GM18868 (cell line): ENCODE measurements around the gene MRPL36.
"Not testable (repeated sequence)": the region's sequence is repeated elsewhere in the genome, so short reads cannot be mapped to it uniquely, and the experiment has no call there.

Experiments used
- ATAC-seq: cut with Tn5 transposase; IDR thresholded peaks from one replicate; pipeline ENCODE4 v1.9.1; 2021; ENCODE audit warnings: mild to moderate bottlenecking, moderate library complexity; ENCODE audit not compliant: unreplicated experiment

Gene MRPL36

GRCh38 chr5:1797103-1797800 is 2.4 kb downstream of the MRPL36 start:
- ATAC-seq: no peak

DNA sequence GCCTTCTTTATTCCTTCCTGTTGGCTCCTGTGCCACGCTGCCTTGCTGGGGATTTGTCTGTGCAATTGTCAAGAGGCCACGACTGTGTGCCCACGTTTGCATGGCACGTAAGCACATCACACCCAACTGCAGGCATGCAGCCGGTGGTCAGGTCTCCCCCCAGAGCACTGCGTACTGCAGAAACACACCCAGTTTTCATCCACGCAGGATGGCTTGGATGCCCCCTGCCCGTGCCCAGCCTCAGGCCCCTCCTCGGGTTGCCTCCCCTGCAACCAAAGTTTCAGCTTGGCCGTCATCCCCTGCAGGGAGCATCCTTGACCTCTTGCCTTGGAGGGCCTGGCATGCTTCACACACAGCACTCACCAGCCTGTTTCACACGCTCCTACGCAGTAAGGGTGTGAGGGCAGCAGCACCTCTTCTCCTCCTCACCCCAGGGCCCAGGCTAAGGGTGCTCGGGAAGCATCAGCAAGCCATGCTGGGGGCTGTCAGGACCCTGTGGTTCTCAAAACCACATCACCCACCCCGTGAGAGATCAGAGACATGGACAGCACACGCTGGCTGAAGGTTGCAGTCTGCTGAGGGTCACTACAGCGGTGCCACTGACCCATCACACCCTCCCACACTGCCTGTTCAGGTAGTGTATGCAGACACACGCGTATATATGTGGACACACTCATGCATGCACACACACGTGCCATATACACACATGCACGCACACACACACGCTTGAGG is 3.1 kb downstream of the MRPL36 start:
- no peak for ATAC-seq

DNA sequence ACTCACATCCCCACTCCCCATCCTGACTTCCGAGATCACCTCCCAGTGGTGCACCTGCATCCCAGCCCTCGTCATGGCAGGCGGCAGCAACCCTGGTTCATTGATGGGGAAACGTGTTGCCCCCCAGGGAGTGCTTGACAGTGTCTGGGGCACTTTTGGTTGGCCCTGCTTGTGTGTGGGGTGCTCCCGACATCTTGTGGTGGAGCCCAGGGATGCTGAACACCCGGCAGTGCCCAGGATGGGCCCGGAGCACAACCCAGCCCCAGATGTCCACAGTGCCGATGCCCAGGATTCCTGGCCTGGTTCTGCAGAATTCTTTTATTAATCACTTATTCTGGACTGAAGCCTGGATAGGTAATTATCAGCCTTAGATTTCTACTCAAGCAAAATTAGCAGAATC is 3.7 kb downstream of the MRPL36 start:
- no peak for ATAC-seq

DNA sequence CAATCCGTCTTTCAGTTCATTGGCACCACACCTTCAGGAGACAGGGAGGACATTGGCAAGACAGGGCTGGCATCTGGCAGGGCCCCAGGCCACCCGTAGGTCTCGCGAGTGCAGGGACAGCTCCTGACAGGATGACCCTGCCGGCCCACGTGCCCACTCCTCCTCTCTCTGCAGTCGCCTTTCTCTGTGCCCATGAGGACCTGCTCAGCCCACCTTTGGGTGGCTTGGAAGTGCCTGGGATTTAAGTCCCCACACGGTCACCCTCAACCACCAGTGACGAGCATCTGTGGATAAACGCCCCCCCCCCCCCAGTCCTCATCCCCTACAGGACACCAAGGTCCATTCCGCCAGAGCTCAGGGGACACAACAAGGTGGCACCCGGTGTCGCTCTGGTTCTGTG is 4.1 kb downstream of the MRPL36 start:
- ATAC-seq: no peak

DNA sequence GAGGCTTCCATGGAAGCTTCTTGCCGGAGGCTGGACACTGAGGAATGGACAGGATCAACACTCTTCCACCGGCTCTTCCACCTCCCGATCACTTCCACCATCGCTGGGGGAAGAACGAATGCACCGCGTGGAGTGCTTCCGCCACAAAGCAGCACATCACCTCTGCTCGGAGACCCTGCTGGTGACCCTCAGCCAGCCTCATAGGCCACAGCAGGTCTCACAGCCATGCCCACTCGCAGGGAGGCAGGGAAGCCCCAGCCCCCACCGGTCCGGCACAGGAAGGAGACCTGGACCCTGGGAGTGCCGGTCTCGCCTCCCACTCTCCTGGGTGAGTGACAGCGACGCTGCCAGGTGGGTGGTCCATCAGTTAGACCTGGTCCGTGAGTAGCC is 4.7 kb downstream of the MRPL36 start:
- ATAC-seq: no peak

- no peak for ATAC-seq
These were observed 5.4 kb downstream of the MRPL36 start for GRCh38 chr5:1793966-1794900.

GRCh38 chr5:1793301-1793740 is 6.3 kb downstream of the MRPL36 start:
- ATAC-seq: no peak

- ATAC-seq: peak; percentile 99
These were observed 6.8 kb downstream of the MRPL36 start for GRCh38 chr5:1792842-1793266.

DNA sequence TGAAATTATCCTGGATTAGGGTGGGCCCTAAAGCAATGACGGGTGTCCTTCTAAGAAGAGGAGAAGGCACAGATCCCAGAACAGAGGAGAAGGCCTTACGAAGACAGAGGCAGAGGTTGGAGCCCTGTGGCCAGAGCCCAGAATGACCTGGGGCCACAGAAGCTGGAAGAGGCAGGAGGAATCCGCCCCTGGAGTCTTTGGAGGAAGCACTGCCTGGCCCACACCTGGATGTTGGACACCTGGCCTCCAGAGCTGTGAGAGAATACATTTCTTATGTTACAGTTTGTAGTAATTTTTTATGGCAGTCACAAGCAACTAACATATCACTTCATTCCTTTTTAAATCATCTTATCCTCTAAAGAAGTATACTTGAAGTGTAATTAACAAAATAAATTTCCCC is 8.5 kb downstream of the MRPL36 start:
- no peak for ATAC-seq

GRCh38 chr5:1789834-1790471 is 9.7 kb downstream of the MRPL36 start:
- no peak for ATAC-seq

DNA sequence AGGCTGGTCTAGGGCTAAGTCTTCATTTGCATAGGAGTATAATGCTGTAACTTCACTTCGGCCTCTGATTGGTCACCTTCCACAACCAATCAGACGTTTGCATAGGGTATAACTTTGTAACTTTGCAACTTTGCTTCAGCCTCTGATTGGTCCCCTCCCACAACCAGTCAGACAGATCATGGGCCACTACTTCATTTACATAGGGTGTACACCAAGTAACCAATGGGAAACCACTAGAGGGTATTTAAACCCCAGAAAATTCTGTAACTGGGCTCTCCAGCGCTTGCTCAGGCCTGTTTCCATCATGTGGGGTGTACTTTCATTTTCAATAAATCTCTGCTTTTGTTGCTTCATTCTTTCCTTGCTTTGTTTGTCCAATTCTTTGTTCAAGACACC is 10.2 kb downstream of the MRPL36 start:
- not testable (repeated sequence) for ATAC-seq

GRCh38 chr5:1788828-1789227 is 10.8 kb downstream of the MRPL36 start:
- no peak for ATAC-seq

DNA sequence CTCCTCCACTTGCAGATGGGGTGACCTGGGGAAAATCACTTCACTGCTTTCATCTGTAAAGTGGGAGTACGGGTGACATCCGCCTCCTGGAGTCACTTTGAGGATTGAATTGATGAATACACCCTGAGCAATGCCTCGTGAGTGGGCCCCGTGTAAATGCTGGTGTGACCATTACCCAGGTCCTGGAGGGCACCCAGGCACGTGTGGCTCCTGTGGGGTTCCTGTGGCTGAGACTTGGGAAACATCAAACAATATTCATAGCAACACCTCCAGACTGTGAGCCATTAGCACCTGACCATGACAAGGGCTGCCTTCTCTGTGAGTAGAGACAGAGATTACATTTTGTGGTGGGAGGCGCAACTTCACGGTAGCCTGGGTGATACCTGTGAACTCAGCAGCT is 11.4 kb downstream of the MRPL36 start:
- ATAC-seq: no peak

- no peak for ATAC-seq
These were observed 12.1 kb downstream of the MRPL36 start for GRCh38 chr5:1787472-1788047.

DNA sequence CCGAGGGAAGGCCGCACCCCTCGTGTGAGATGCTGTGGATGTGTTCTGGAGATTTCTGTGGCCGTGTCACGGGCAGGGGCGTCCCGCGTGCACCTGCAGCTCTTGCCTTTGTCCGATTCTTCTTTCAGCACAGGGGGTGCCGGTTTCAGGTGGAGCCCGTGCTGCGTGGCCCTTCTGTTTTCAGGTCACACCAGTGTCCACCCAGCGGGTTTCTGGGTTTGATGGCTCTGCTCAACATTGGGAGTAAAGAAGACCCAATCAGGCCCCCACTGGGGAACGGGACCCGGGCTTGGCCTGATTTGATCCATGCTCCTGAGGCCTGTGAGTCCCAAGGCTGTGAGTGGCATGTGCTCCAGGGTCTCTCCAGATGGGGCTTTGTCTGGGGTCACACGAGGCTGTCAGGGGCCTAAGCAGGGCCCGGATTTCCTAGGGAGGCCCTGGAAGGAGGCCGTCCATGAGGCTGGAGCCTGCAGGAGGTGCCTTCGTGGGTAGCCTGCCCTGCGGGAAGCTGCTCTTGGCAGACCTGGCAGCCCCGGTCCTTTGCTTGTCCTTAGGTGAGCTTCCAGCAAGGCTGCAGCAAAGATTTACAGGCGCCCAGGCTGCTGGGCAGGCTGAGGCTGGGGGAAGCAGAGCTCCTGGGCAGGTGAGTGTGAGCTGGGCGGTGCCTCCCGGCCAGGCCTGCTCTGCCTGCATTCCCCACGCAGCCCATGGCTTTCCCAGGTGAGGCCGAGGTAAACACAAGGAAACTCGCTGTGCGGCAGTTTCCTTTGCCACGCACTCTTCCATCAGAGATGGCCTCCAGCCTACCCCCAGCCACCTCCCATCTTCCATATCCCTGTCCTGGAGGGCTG is 12.8 kb downstream of the MRPL36 start:
- no peak for ATAC-seq

DNA sequence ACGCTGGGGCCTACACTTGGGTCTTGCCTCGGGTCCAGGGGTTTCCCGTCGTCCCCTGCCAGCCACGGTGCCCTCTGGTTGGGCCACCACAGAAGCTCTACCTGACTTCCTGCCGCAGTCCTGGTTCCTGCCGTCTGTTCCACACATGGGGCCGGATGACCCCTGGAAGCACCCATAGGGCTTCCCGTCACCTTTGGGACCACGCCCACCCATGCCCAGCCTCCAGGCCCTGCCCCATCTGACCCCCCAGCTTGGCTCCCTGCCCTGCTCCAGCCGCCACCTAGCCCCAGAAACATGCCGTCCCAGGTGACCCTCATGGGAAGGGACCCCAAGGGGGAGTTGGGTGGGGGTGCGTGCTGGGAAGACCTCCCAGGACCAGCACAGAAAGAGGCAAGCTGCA is 13.7 kb downstream of the MRPL36 start:
- no peak for ATAC-seq

DNA sequence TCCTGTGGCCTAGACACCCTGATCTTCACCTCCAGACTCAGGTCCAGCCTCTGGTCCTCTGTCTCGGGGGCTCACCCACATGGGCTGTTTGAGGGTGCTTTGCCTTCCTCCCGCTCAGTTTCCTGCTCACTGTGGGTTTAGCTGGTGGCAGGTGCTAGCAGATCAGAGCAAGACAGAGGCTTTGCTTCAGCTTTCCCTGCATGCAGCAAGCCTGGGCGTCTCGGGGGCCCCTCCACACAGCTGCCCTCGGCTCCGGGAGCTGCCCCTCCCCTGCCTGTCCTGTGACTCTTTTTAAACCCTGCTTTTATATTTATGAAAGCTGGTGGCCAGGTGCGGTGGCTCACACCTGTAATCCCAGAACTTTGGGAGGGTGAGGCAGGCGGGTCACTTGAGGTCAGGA is 14.6 kb downstream of the MRPL36 start:
- ATAC-seq: no peak

- ATAC-seq: no peak
These were observed 15.2 kb downstream of the MRPL36 start for GRCh38 chr5:1784197-1785050.

DNA sequence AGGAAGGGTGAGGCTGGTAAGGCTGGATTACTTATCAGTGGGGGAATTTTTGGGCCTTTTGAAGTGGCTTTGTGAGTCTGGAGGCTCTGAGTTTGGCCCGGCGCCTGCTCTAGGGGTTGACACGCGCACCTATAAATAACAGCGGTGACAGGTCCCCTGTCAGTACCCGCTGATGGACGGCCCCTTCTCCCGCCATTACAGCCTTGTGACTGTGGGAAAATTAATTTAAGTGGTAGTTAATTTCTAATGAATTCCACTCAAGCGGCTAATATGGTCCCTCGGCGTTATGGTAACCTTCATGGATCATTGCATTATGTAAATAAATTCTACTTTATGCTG is 16.5 kb downstream of the MRPL36 start:
- ATAC-seq: peak; percentile 86
